GM23248 (cell line): Measurements from ENCODE around the gene TNFAIP8L3.

Experiments used
- EZH2 ChIP-seq: fragments of 200-600 bp; sonication (generic); IDR thresholded peaks from 2 replicates; pipeline ENCODE4 v1.6.1; 2018; ENCODE audit warnings: antibody characterized with exemption, mild to moderate bottlenecking; ENCODE audit not compliant: insufficient read depth, poor library complexity, severe bottlenecking
- EZH2phosphoT487 ChIP-seq: fragments of 200-600 bp; sonication (generic); IDR thresholded peaks from 2 replicates; pipeline ENCODE4 v1.6.1; 2018; ENCODE audit warnings: antibody characterized with exemption, moderate library complexity, mild to moderate bottlenecking, low read depth; ENCODE audit not compliant: insufficient read depth

DNA sequence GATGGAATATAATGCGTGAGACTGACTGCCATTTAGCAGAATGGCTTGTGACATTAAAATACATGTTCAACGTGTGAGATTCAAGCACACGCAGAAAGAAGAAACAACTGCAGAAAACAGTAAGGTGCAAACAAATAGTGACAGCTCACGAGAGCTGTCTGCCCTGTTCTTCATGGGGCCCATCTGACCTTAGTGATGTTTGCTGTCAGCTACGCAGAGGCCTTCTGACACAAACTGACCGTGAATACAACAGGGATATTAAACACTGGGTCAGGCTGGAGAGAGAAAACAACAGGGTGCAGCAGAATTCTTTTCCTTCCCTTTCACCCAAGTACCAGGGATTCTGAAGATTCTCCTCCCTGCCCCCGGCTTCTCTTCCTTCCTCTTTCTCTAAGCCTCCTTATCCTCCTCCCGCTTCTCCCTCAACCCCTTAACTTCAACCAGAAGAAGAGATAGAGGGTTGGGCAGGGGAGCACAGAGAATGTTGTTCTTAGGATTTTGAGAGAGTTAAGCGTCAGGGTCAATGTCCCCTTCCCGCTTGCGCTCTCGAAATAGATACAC, 2.1 kb downstream of the TNFAIP8L3 start:
- TF ChIP-seq EZH2 (no peak), EZH2phosphoT487 (no peak)
